Transverse colon (tissue), 4 donors: Measurements from ENCODE around the gene DAPL1. TPM values are rescaled to one million over a fixed set of nuclear protein-coding genes. Genes with fewer than 3 reads are reported as not detected.

ENCODE experiments used
- DNase-seq: peaks from one replicate; pipeline ENCODE4 v3.0.0-alpha.2; 2019
- H3K27ac ChIP-seq, 4 donors: fragments of 200-600 bp; sonication (generic); 2 replicates each; pipeline ENCODE4 v1.5.1; 2016 to 2018; ENCODE audit warnings: inconsistent platforms in 4 of 4
- H3K27me3 ChIP-seq: fragments of 200-600 bp; sonication (generic); 2 replicates; pipeline ENCODE4 v1.5.1; 2017; ENCODE audit warnings: inconsistent platforms
- H3K36me3 ChIP-seq, 4 donors: fragments of 200-600 bp; sonication (generic); 2 replicates each; pipeline ENCODE4 v1.5.1; 2017 to 2019; ENCODE audit warnings: inconsistent platforms in 4 of 4
- H3K4me1 ChIP-seq, 4 donors: fragments of 200-600 bp; sonication (generic); 2 replicates each; pipeline ENCODE4 v1.5.1; 2017 to 2020; ENCODE audit warnings: inconsistent platforms in 4 of 4
- H3K4me3 ChIP-seq, 4 donors: fragments of 200-600 bp; sonication (generic); 1 replicate in 1 of 4; 2 replicates in 3 of 4; pipeline versions ENCODE4 v1.5.1 to v1.6.1; 2017 to 2019; ENCODE audit warnings: inconsistent platforms in 4 of 4
- H3K9me3 ChIP-seq, 2 donors: fragments of 200-600 bp; sonication (generic); 2 replicates each; pipeline ENCODE4 v1.5.1; 2017 to 2019; ENCODE audit warnings: inconsistent platforms in 2 of 2
- CTCF ChIP-seq, 5 experiments: fragments of 200-600 bp in 3 of 5; fragments of 450-650 bp in 2 of 5; sonication (generic) in 3 of 5; IDR thresholded peaks; 1 replicate in 2 of 5; 2 replicates in 3 of 5; pipeline ENCODE4 v1.5.1; 2016 to 2017; ENCODE audit warnings: antibody characterized with exemption in 5 of 5, inconsistent platforms in 3 of 5, mild to moderate bottlenecking in 2 of 5, moderate library complexity in 1 of 5
- EP300 ChIP-seq: sonication (generic); formaldehyde crosslinking; IDR thresholded peaks from one replicate; pipeline ENCODE4 v1.6.1; 2017; ENCODE audit warnings: antibody characterized with exemption, low read depth
- POLR2A ChIP-seq: fragments of 450-650 bp; IDR thresholded peaks from one replicate; pipeline ENCODE4 v1.6.1; 2016; ENCODE audit warnings: antibody characterized with exemption, mild to moderate bottlenecking, moderate library complexity
- POLR2AphosphoS5 ChIP-seq, 3 donors: sonication (generic); formaldehyde crosslinking; IDR thresholded peaks; one replicate each; pipeline ENCODE4 v1.6.1; 2016; ENCODE audit warnings: antibody characterized with exemption in 3 of 3
- WGBS, 2 donors: methylation state at CpG; one replicate each; pipeline ENCODE4 v1.1.5; 2018; ENCODE audit warnings: low coverage in 1 of 2; 5-methylcytosine and 5-hydroxymethylcytosine counted together
- in situ Hi-C, 4 donors: fragments of 200-750 bp; cut with MboI; loops; one replicate each; pipeline versions ENCODE4 v1.15.0 to v1.15.1; 2017; ENCODE audit warnings: low sequenced_read_pairs in 3 of 4, low pct_ligation_motif_present in 1 of 4, low pct_unique_long_range_greater_than_20kb in 1 of 4
- intact Hi-C: fragments of 100-400 bp; cut with DNase I; formaldehyde crosslinking; loops from one replicate; pipeline ENCODE4 v1.15.1; 2023; ENCODE audit warnings: low total_unique reads
- total RNA-seq, 4 donors: library from RNA; depleted of rRNA; stranded (reverse); fragments of >200 nt; gene quantifications; one replicate each; pipeline ENCODE4 v1.1.0, GENCODE V29; 2016

Gene DAPL1
- total RNA-seq, 4 donors from 2014 or later: not detected

DNA sequence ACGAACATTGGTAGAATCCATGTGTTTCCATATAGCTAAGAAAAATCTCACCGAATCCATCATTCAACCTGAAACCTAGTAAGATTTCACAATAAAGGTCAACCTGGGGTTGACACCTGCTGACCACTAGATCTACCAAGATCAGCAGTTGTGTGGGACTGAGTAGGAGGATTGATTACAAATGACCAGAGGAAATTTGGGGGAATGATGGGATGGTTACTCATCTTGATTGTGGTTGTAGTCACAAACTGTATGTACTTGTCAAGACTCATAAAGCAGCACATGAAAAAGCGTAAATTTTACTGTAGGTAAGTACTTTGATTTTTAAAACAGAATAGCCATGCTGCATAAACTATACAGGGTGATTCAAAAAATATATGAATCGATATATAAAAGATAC is 14.7 kb downstream of the DAPL1 start:
- no peaks in the 10 kb centered on the region for H3K36me3 ChIP-seq
- TF ChIP-seq POLR2AphosphoS5 (IDR thresholded peaks at IDR 0.05) (no peak), EP300 (no peak), CTCF (IDR thresholded peaks at IDR 0.05) (no peak), POLR2A (no peak)
- H3K9me3 ChIP-seq: no peaks in the 10 kb centered on the region
- in situ Hi-C loops (no loop called here), intact Hi-C loops (no loop called here)
- no peak overlapping the region for H3K4me3 ChIP-seq
- 65 to 96% methylated on average over 3 to 4 of the region's 4 CpGs for WGBS, 2 donors
- H3K4me1 ChIP-seq: no peaks in the 10 kb centered on the region
- H3K27me3 ChIP-seq: no peaks in the 10 kb centered on the region
- no peak overlapping the region for H3K27ac ChIP-seq
- DNase-seq: no peak

DNA sequence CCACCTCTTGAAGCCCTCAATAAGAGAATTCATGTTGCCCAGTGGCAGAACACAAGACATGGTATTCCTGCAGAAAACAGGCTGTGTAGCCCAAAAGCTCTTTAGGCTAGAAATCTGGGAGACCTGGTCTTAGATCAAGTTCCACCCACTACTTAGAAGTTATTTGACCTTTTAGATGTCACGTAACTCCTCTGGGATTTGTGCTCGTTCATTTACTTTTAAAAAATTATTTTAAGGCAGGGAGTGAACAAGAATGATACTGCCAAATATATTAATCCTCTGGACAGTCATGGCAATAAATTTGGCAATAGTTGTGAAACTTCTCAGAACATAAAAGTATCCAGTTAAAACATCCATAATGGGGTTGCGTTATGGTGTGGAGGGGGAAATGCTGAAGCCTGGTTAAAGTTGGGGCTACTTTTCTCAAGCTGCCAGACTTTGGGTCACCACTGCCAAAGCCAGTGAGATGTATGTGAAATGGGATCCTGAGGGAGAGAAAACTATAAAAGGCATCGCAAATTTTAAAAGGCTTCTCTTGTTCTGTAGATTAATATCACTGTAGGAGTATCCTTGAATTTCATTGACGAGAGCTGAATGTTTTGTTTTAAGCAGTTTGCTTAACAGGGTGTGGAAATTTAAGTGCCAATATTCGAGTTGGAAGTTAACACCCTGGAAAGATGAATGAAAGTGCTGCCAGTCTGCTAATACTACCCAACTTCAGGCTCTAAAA is 15.8 kb downstream of the DAPL1 start:
- no peak for DNase-seq
- WGBS, 2 donors: 30 to 56% methylated on average over 3 to 6 of the region's 6 CpGs
- Histone ChIP-seq H3K36me3 (no peaks in the 10 kb centered on the region), H3K9me3 (no peaks in the 10 kb centered on the region), H3K27me3 (no peaks in the 10 kb centered on the region), H3K27ac (no peak overlapping the region), H3K4me3 (no peak overlapping the region), H3K4me1 (no peaks in the 10 kb centered on the region)
- TF ChIP-seq POLR2A: no peak
- TF ChIP-seq CTCF (IDR thresholded peaks at IDR 0.05): no peak
- no peak for TF ChIP-seq EP300
- no peak for TF ChIP-seq POLR2AphosphoS5 (IDR thresholded peaks at IDR 0.05)
- intact Hi-C loops: no loop called here
- in situ Hi-C loops: no loop called here

GRCh38 chr2:158815166-158815565 is 20.0 kb downstream of the DAPL1 start:
- H3K27me3 ChIP-seq: no peaks in the 10 kb centered on the region
- in situ Hi-C loops: no loop called here
- WGBS, 2 donors: 67 to 88% methylated on average over 1 of the region's 1 CpG
- DNase-seq: no peak
- no peak overlapping the region for H3K27ac ChIP-seq
- no peaks in the 10 kb centered on the region for H3K9me3 ChIP-seq
- no peak for TF ChIP-seq POLR2AphosphoS5 (IDR thresholded peaks at IDR 0.05)
- no peak for TF ChIP-seq POLR2A
- no peak for TF ChIP-seq CTCF (IDR thresholded peaks at IDR 0.05)
- TF ChIP-seq EP300: no peak
- no peak overlapping the region for H3K4me3 ChIP-seq
- intact Hi-C loops: no loop called here
- H3K4me1 ChIP-seq: no peaks in the 10 kb centered on the region
- H3K36me3 ChIP-seq: no peaks in the 10 kb centered on the region

DNA sequence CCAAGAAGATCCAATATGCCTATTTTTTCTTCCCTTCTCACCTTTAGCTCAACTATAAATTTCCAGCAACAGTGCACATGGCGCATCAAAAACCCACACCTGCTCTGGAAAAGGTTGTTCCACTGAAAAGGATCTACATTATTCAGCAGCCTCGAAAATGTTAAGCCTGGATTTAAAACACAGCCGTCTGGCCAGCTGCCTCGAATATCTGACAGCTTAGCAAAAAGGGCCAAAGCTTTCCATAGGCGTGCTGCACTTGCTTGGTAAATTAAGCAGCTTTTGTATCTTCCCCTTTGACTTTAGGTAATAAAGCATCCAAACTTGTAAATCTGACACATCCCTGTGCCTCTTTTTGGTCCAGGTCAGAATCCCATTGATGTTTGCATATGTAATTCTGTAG is 20.5 kb downstream of the DAPL1 start:
- 52 to 70% methylated on average over 5 of the region's 5 CpGs for WGBS, 2 donors
- Histone ChIP-seq H3K36me3 (no peaks in the 10 kb centered on the region), H3K27me3 (no peaks in the 10 kb centered on the region), H3K4me1 (no peaks in the 10 kb centered on the region), H3K27ac (no peak overlapping the region), H3K4me3 (no peak overlapping the region), H3K9me3 (no peaks in the 10 kb centered on the region)
- in situ Hi-C loops (no loop called here), intact Hi-C loops (no loop called here)
- DNase-seq: no peak
- TF ChIP-seq POLR2A (no peak), POLR2AphosphoS5 (IDR thresholded peaks at IDR 0.05) (no peak), EP300 (no peak)

DNA sequence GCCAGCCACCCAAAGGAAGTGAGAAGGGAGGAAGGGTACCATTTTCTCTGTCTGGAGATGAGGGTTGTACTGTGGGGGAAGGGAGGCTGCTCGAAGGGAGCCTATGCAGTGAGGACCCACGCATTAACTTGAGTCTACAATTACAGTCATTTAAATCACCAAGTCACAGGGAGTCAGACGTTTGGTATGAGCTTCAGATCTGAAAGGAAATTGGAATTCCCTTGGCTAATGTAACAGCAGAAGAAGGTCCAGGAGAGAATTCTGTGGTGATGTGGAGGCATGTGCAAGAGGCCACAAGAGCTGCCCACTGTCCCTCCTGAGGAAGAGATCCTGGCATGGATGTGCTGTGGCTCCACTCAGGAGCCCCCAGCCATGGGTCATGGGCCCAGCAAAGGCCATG is 22.5 kb downstream of the DAPL1 start:
- in situ Hi-C loops: no loop called here
- 84% methylated on average over 3 of the region's 3 CpGs; no CpG with 5 or more reads in 1 of the 2 donors for WGBS, 2 donors

More for the DNA sequence above, 22.5 kb downstream of the DAPL1 start:
- H3K9me3 ChIP-seq: no peaks in the 10 kb centered on the region
- H3K27me3 ChIP-seq: no peaks in the 10 kb centered on the region
- H3K4me3 ChIP-seq: no peak overlapping the region
- no peak overlapping the region for H3K27ac ChIP-seq
- no peaks in the 10 kb centered on the region for H3K36me3 ChIP-seq
- TF ChIP-seq POLR2A (no peak), EP300 (no peak), POLR2AphosphoS5 (IDR thresholded peaks at IDR 0.05) (no peak), CTCF (IDR thresholded peaks at IDR 0.05) (no peak)
- intact Hi-C loops: no loop called here
- H3K4me1 ChIP-seq: no peaks in the 10 kb centered on the region
- no peak for DNase-seq
